Measurements from ENCODE around the gene NUP210.
A peak's percentile ranks its signal among the peaks of the same experiment; 100 is the strongest.
"Not testable (repeated sequence)": the region's sequence is repeated elsewhere in the genome, so short reads cannot be mapped to it uniquely, and the experiment has no call there.

NUP210 gene

DNA sequence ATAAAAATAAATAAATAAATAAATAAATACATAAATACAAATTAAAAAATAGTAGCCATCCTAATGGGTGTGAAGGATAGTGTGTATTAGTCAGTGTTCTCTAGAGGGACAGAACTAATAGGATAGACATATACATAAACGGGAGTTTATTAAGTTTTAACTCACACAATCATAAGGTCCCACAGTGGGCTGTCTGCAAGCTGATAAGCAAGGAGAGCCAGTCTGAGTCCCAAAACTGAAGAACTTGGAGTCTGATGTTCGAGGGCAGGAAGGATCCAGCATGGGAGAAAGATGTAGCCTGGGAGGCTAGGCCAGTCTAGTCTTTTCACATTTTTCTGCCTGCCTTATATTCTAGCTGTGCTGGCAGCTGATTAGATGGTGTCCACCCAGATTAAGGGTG lies 22.8 kb upstream of the NUP210 start:
- not testable (repeated sequence) for H3K4me1 Mint-ChIP-seq (ENCODE audit: low read depth); H3K27ac Mint-ChIP-seq; H3K9me3 Mint-ChIP-seq; H3K4me3 Mint-ChIP-seq; H3K36me3 Mint-ChIP-seq (ENCODE audit: low read depth); H3K27me3 Mint-ChIP-seq

GRCh38 chr3:13440204-13440817 lies 20.2 kb upstream of the NUP210 start:
- no peak overlapping the region for H3K27ac Mint-ChIP-seq
- no peaks in the 10 kb centered on the region for H3K36me3 Mint-ChIP-seq (ENCODE audit: low read depth)
- H3K4me3 Mint-ChIP-seq, result no peak overlapping the region
- H3K9me3 Mint-ChIP-seq, result no peaks in the 10 kb centered on the region
- H3K4me1 Mint-ChIP-seq (ENCODE audit: low read depth), result no peaks in the 10 kb centered on the region
- H3K27me3 Mint-ChIP-seq, result no peaks in the 10 kb centered on the region

DNA sequence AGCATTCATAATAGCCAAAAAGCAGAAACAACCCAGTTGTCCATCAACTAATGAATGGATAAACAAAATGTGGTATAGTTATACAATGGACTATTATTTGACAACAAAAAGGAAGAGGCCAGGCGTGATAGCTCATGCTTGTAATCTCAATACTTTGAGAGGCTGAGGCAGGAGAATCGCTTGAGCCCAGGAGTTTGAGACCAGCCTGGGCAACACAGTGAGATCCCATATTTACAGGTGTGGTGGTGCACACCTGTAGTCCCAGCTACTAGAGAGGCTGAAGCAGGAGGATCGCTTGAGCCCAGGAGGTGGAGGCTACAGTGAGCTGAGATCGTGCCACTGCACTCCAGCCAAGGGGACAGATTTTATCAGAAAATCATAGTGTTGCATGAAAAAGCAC lies 16.1 kb upstream of the NUP210 start:
- H3K27me3 Mint-ChIP-seq; H3K27ac Mint-ChIP-seq; H3K4me3 Mint-ChIP-seq; H3K4me1 Mint-ChIP-seq (ENCODE audit: low read depth); H3K9me3 Mint-ChIP-seq; H3K36me3 Mint-ChIP-seq (ENCODE audit: low read depth): not testable (repeated sequence)

DNA sequence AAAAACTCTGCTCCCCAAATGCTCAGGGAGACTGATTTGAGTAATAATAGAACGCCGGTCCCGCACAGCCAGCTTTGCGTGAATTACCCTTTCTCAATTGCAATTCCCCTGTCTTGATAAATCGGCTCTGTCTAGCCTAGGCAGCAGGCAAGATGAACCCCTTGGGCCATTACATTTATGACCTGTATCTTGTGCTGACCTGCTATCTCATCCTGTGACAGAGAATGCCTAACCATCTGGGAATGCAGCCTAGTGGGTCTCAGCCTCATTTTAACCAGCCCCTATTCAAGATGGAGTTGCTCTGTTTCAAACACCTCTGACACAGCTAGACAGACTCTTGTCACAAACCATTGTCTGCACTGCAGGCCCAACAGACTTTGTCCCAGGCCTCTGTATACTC lies 13.8 kb upstream of the NUP210 start:
- H3K4me3 Mint-ChIP-seq, result no peak overlapping the region
- H3K27ac Mint-ChIP-seq, result no peak overlapping the region
- peaks cover 4% of the 10 kb centered on the region for H3K4me1 Mint-ChIP-seq (ENCODE audit: low read depth)
- H3K36me3 Mint-ChIP-seq (ENCODE audit: low read depth), result no peaks in the 10 kb centered on the region
- no peaks in the 10 kb centered on the region for H3K27me3 Mint-ChIP-seq
- no peaks in the 10 kb centered on the region for H3K9me3 Mint-ChIP-seq

DNA sequence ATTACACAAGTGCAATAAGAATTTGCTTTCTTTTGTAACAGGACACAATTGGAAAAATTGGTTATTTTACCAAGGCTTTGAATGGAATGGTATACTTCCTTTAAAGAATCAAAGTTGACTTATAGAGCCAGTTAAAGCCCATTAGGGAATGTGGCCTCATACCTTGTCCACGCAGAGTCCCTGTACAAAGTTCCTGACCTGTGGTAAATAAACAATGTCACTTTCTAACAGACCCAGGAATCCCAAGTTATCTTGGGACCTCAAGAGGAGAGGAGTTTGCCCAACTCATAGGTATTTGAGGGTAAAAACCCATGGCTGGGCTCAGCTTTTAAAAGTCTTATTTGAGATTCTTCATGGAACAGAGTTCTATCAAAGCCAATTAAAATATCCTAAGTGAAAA lies 12.0 kb upstream of the NUP210 start:
- H3K27me3 Mint-ChIP-seq, result no peaks in the 10 kb centered on the region
- no peak overlapping the region for H3K4me3 Mint-ChIP-seq
- H3K9me3 Mint-ChIP-seq, result no peaks in the 10 kb centered on the region
- H3K36me3 Mint-ChIP-seq (ENCODE audit: low read depth), result no peaks in the 10 kb centered on the region
- no peak overlapping the region for H3K27ac Mint-ChIP-seq
- peaks cover 18% of the 10 kb centered on the region for H3K4me1 Mint-ChIP-seq (ENCODE audit: low read depth)

- not testable (repeated sequence) for H3K27ac Mint-ChIP-seq; H3K27me3 Mint-ChIP-seq; H3K9me3 Mint-ChIP-seq; H3K4me3 Mint-ChIP-seq; H3K36me3 Mint-ChIP-seq (ENCODE audit: low read depth)
- peaks cover 24% of the 10 kb centered on the region for H3K4me1 Mint-ChIP-seq (ENCODE audit: low read depth)
These were observed 10.3 kb upstream of the NUP210 start for GRCh38 chr3:13430411-13430875.

DNA sequence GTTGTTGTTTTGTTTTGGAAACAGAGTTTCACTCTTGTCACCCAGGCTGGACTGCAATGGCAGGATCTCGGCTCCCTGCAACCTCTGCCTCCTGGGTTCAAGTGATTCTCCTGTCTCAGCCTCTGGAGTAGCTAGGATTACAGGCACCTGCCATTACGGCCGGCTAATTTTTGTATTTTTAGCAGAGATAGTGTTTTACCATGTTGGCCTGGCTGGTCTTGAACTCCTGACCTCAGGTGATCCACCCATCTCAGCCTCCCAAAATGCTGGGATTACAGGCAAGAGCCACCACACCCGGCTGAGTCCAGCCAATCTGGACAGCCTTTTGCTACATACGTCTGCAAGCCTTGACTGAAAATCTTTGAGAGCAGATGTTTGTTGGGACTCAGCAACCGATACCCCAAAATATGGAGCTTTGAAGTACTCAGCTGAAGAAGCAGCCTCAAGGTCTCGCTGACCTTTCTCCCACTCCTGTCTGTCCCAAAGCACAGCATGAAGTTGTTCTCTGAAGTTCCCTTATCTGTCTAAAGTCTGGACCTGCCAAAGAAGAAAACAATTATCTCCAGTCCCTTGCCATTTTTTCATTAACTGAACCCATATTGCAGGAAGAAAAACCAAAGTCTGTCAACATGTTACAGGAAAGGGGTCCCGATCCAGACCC lies 9.6 kb upstream of the NUP210 start:
- Mint-ChIP-seq H3K27ac (no peak overlapping the region), H3K4me1 (ENCODE audit: low read depth) (peaks cover 30% of the 10 kb centered on the region), H3K36me3 (ENCODE audit: low read depth) (no peaks in the 10 kb centered on the region), H3K9me3 (no peaks in the 10 kb centered on the region), H3K4me3 (no peak overlapping the region), H3K27me3 (no peaks in the 10 kb centered on the region)

DNA sequence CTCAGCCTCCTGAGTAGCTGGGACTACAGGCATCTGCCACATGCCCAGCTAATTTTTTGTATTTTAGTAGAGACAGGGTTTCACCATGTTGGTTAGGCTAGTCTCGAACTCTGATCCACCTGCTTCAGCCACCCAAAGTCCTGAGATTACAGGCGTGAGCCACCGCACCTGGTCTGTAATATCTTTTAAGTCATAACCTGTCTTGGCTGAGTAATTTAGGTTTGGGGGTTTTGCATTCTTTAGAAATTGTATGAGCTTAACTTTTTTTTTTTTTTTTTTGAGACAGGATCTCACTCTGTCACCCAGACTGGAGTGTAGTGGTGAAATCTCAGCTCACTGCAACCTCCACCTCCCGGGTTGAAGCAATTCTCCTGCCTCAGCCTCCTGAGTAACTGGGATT lies 8.6 kb upstream of the NUP210 start:
- H3K27me3 Mint-ChIP-seq; H3K9me3 Mint-ChIP-seq; H3K4me3 Mint-ChIP-seq; H3K36me3 Mint-ChIP-seq (ENCODE audit: low read depth): not testable (repeated sequence)
- peaks cover 30% of the 10 kb centered on the region for H3K4me1 Mint-ChIP-seq (ENCODE audit: low read depth)
- peak overlapping the region; percentile 37 for H3K27ac Mint-ChIP-seq

DNA sequence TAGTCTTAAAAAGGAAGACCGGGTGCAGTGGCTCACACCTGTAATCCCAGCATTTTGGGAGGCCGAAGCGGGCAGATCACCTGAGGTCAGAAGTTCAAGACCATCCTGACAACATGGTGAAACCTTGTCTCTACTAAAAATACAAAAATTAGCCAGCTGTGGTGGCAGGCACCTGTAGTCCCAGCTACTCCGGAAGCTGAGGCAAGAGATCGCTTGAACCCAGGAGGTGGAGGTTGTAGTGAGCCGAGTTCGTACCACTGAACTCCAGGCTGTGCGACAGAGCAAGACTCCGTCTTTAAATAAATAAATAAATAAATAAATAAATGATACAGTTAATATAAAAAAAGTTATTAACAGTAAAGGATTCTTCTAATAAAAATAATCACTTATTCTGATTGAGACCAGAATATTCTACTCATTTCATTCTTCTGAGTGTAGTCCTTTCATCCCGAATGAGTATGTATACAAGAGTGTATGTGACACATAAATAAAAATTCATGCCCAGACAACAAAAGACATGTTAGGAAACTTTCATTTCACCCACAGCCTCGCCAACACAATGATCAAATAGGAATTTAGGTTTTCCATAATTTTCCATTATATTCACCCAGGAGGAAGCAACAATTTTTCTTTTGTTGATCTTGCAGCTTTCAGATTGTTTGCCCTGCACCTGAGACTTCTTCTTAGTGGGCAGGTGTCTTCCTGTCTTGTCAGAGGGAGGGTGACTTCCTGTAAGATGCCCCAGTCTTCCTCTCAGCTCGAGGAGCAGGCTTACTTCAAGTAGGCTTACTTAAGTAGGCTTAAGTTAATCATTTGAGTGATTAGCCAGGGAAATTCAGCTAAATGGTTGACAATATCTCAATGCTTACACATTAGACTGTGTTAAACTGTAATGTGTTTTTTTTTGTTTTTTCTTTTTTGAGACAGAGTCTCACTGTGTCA lies 7.8 kb upstream of the NUP210 start:
- Mint-ChIP-seq H3K36me3 (ENCODE audit: low read depth) (no peaks in the 10 kb centered on the region), H3K27me3 (no peaks in the 10 kb centered on the region), H3K9me3 (no peaks in the 10 kb centered on the region), H3K27ac (peak overlapping the region; percentile 15), H3K4me1 (ENCODE audit: low read depth) (peaks cover 30% of the 10 kb centered on the region), H3K4me3 (peak overlapping the region; percentile 9)

- no peaks in the 10 kb centered on the region for H3K36me3 Mint-ChIP-seq (ENCODE audit: low read depth)
- H3K9me3 Mint-ChIP-seq, result no peaks in the 10 kb centered on the region
- no peaks in the 10 kb centered on the region for H3K27me3 Mint-ChIP-seq
- no peak overlapping the region for H3K27ac Mint-ChIP-seq
- H3K4me1 Mint-ChIP-seq (ENCODE audit: low read depth), result peaks cover 38% of the 10 kb centered on the region
- no peak overlapping the region for H3K4me3 Mint-ChIP-seq
These were observed 6.5 kb upstream of the NUP210 start for GRCh38 chr3:13426591-13426990.

DNA sequence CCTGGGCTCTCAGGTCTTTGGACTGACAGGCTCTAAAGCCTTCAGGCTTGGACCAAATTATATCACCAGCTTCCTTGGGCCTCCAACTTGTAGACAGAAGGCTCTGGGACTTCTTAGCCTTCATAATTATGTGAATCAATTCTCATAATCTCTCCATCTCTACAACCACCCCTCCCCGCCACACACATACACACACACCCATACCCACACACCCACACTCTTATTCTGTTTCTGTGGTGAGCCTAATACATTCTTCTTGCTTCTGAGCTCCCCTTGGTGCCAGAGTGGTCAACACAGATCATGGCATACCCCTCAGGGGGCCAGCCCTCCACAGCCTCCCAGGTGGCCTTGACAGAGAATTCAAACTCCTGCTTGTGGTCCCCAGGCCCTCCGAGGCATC lies 5.6 kb upstream of the NUP210 start:
- Mint-ChIP-seq H3K9me3 (no peaks in the 10 kb centered on the region), H3K27me3 (no peaks in the 10 kb centered on the region), H3K27ac (no peak overlapping the region), H3K4me3 (no peak overlapping the region), H3K4me1 (ENCODE audit: low read depth) (peaks cover 47% of the 10 kb centered on the region), H3K36me3 (ENCODE audit: low read depth) (no peaks in the 10 kb centered on the region)

GRCh38 chr3:13424865-13425617 lies 4.9 kb upstream of the NUP210 start:
- Mint-ChIP-seq H3K27ac (no peak overlapping the region), H3K27me3 (no peaks in the 10 kb centered on the region), H3K9me3 (no peaks in the 10 kb centered on the region), H3K4me3 (no peak overlapping the region), H3K4me1 (ENCODE audit: low read depth) (peaks cover 49% of the 10 kb centered on the region), H3K36me3 (ENCODE audit: low read depth) (no peaks in the 10 kb centered on the region)

GRCh38 chr3:13424141-13424844 lies 4.2 kb upstream of the NUP210 start:
- Mint-ChIP-seq H3K4me3 (no peak overlapping the region), H3K27me3 (no peaks in the 10 kb centered on the region), H3K36me3 (ENCODE audit: low read depth) (no peaks in the 10 kb centered on the region), H3K9me3 (no peaks in the 10 kb centered on the region), H3K27ac (no peak overlapping the region), H3K4me1 (ENCODE audit: low read depth) (peaks cover 47% of the 10 kb centered on the region)
